ENCODE data around the gene RPL12. TPM values are rescaled to one million over a fixed set of nuclear protein-coding genes. Genes with fewer than 3 reads are reported as not detected.
A peak's percentile ranks its signal among the peaks of the same experiment; 100 is the strongest.

Gene RPL12
- total RNA-seq = 1,060 TPM
- long read RNA-seq, transcript RPL12-201 (7 exons, 633 nt) = major isoform, 185 of 217 reads
- long read RNA-seq, transcript RPL12-204 (7 exons, 864 nt) = minor isoform, 5 of 217 reads
- long read RNA-seq, partial matches to known transcripts = 18 of 217 reads
- long read RNA-seq, other reads (novel, unspliced or antisense) = 7 of 217 reads

DNA sequence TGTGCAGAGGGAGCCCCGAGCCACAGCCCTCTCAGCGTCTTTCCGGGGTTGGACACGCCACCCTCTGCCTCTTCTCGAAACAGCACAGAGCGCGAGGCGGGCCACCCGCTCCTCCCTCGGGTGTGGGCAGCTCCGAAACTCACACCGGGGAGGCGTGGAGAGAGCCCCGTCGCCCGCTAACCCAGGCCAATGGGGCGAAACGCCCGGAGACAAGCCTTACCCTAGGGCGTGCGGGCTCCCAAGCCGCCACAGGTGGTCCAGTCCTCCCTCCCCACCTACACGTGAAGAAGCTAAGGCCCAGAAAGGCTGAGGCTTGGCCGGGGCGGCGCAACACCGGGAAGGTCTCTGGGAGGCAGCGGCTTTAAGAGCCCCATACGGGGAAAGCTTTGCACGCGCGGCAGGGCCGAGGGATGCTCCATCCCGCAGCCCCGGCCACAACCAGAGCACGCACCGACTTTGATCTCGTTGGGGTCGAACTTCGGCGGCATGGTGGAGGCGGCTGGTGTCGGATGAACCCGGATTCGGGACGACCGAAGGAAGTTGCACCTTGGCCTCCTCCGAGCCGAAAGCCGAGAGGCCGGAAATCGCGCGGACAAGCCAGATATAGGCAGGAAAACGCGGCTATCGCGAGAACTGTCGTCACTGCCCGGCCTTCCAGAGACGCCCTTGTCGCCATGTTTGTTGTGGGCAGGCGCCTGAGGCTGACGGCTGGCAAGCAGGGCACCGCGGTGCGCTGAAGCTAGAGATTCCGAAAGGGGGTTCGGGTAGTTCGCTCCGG, at the start of gene RPL12, which contains the start of gene LRSAM1:
RPL12 (minus strand) TSS at position 577 of the 778 bp plus-strand sequence; CDS start at position 488, 89 bp downstream.
LRSAM1 (plus strand) TSS at position 681 of the 778 bp plus-strand sequence. CDS start 3,018 bp downstream, outside the sequence.
- peak; percentile 99 for DNase-seq (ENCODE audit: low spot score)

DNA sequence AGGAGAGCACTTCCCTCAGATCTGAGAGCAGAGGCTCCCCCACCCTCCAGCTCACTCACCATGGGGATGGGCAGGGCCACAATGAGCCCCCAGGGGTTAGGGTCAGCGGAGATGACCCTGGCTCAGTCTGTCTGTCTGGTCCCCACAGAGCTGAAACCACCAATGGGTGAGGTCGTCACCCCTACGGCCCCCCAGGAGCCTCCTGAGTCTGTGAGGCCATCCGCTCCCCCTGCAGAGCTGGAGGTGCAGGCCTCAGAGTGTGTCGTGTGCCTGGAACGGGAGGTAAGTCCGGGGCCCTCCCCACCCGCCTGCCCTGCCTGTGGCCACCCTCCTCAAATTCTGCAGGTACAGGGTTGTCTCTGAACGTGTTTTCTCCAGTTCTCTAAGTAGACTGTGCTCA, 49.7 kb upstream of the RPL12 start:
- DNase-seq (ENCODE audit: low spot score) = no peak

DNA sequence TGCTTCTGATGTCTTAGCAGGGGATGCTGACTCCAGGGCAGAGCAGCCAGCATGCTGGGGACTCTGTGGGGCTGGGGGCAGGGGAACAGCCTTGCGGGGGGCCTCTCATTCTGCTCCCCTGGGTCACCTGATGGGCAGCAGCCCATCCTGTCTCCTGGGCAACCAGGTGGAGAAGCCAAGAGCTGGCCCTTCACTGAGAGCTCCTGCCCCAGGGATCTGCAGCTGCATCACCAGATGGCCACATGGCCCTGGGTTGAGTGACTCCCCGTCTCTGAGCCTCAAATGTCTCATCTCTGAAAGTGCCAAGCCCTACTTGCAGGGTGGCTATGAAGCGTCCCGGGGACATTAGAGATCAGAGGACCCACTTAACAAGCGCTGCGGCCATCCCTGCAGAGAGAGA, 49.2 kb upstream of the RPL12 start:
- DNase-seq (ENCODE audit: low spot score) = no peak

DNA sequence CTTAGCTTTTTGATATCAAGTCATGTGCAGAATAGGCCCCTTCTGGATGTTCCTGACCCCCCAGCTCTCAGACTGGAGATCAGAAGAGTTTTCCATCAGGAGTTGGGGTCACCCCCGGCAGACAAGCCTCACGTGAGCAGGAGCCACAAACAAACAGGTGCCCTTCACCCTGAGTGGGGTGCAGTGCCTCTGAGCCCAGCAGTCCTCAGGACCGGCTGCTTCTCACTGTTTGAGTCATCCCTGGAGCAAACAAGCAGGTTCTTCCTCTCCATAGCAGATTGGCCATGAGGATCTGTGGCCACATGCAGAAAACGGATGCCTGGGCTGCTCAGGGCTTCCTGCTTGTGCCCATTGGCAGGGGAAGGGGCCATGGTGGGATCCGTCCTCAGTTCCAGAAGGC, 47.1 kb upstream of the RPL12 start:
- no peak for DNase-seq (ENCODE audit: low spot score)

DNA sequence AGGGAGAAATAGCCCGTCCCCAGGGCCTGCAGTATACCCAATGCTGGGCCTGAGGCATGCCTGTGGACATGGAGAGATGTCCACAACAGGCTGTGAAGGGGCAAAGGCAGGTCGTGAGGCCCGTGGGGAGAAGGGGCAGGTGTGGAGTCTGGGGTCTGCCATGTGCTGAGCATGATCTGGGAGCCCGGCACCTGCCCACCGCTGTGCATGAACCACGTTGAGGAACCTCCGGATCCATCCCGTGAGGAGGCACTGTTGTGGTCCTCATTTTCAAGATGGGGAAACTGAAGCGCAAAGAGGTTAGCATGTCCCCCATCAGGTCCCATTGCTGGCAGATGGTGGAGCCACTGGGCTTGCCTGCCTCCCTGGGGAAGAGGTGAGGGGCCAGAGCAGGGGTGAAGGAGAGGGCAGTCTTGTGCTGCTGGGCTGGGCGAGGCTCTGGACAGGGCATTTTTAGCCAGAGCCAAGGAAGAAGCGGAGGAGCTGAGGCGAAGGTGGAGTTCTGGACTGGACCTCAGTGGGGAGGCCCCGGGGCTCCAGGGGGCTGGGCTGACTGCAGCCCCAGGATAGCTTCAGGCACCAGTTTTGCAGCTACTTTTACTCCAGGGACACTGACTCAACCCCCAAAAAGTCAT, 46.6 kb upstream of the RPL12 start:
- DNase-seq (ENCODE audit: low spot score) = no peak

DNA sequence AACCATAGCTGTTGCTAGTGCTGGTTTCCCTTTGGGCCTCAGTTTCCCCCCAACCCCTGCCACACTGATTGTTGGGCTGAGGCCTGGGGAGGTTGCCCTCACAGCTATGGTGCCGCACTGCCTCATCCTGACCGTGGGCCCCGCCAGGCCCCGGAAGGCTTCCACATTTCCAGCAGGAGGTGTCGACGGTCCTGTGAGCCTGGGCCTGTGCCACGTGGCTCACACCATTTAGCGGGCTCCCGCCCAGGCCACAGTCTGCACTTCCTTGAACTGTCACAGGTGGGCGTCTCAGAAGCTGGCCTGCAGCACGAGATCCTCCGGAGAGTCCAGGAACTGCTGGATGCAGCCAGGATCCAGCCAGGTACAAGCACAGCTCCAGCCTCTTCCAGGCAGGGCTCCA, 45.8 kb upstream of the RPL12 start:
- no peak for DNase-seq (ENCODE audit: low spot score)

DNA sequence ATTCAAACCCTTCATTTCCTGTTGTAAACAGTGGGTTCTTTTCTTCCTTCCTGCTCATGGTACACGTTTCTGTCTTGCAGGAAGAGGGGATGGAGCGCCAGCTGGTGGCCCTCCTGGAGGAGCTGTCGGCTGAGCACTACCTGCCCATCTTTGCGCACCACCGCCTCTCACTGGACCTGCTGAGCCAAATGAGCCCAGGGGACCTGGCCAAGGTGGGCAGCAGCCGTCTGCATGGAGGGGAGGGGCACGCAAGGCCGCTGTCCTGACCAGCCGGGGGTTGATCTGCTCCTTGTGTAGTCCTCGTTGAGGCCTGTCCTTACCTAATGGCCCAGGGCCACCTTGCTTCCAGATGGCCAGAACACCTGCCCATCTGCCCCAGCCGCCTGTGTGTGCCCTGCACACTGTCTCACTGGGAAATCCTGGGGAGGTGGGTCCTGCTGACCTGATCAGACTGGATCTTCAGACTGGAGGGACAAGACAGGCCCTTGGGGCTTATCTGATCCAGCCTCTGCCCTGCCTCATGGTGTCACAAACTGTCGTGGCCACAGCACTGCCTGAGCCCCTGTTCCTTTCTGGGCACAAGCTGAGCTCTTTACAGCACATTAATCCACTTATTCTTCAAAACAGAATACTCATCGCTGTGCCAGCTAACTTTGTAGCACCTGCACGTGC, 44.8 kb upstream of the RPL12 start:
- no peak for DNase-seq (ENCODE audit: low spot score)

DNA sequence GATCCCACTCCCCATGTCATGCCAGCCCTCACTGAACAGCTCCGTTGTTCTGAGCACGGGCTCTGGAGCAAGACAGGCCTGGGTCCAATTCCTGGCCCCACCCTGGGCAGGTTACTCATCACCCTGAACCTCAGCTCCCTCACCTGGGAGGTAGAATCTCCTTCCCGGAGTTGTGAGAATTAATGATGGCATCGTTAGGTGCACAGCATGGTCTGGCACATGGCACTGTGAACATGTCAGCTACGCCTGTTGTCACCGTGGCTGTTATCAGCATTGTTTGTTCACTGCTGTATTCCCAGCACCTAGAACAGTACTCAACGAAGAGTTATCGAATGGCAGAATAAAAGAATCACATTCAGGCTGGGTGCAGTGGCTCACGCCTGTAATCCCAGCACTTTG, 43.1 kb upstream of the RPL12 start:
- DNase-seq (ENCODE audit: low spot score) = no peak

DNA sequence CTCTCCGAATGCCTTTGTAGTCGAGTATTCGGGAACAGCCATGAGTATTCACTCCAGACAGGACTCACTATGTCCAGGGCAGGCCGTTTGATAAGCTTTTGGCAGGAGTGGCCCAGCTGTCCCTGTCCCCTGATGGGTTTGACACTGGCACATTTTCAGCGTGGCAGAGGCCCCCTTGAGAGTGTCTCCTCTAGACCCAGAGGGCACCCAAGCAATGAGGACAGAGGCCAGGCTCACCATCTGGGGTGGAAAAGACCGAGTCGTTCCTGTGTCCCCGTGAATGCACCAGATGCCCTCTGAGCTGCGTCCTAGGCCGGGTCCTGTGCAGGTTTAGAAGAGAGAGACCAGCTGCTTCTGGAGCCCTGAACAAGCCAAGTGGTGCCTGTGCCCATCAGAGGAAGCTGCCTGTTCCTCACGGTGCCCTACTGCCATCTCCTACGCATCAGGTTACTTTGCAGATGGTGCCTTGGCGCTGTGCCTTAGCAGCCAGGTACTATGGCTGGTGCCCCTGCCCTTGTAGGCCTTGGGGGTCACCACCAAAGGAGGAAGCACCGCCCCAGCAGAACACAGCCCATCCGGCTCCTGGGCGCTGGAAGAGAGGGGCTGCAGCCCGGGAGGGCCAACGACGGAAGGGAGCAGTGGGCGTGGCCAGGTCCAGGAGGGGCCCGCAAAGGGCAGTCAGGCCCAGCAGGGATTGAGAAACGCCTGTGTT, 42.5 kb upstream of the RPL12 start:
- DNase-seq (ENCODE audit: low spot score) = no peak

DNA sequence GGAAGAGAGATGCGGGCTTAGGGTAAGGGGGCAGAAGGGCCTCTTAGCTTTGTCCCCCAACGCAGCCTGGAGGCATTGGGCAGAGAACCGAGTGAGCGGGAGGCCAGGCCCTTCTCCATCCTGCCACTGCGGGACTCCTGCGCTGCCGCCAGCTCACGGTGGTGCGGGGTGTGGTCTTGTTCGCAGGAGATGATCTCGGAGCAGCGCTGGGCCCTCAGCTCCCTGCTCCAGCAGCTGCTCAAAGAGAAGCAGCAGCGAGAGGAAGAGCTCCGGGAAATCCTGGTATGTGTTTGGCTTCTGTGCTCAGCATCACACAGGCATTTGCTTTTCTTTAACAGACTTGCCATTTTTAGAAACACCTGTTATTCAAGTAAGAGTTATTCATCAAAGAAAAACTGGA, 41.4 kb upstream of the RPL12 start:
- no peak for DNase-seq (ENCODE audit: low spot score)

DNA sequence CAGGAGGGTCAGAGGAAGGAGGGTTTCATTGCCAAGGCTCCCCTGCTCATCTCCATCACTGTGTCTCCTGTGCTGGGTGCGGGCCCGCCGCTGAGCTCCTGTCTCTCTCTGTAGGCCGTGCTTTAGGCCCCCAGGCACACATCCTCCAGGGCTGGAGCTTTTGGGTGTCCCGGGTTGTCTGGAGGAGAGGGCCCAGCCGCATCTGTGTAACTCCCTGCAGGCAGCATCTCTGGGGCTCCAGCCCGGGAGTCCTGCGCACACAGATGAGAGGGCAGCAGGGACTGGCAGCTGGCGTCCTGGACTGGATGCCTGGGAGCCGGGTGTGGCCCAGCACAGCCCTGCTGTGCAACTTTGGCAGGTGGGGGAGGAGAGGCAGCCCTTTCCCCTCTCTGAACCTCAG, 40.3 kb upstream of the RPL12 start:
- no peak for DNase-seq (ENCODE audit: low spot score)

DNA sequence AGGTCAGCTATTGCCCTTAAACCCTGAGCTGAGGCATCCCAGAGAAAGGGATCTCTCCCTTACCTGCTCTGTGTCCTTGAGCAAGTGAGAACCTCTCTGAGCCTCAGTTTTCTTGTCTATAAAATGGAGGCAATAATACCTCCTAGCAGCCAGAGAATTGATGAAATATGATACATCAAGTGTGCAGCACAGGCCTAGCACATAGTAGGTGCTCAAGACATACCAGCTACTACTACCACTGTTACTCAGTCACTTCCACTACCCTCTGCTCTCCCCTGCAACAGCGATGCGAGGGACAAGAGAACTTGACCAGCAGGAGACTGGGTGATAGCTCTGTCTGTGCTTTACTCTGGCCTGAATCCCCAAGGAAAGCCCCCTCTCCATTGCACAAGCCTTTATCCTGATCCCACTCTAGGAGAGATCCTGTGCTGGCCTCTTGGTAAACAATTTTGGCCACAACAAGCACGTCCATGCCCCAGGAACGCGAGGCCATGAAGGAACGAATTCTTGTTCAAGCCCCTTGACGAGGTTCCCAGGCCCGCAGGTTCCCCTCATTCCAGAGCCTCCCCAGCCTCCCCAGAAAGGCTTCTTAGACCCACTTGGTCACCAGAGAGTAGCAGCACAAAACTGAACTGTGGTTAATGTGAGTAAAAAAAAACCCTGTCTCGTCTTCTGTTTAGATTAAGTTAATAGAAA, 39.5 kb upstream of the RPL12 start:
- DNase-seq (ENCODE audit: low spot score) = no peak

DNA sequence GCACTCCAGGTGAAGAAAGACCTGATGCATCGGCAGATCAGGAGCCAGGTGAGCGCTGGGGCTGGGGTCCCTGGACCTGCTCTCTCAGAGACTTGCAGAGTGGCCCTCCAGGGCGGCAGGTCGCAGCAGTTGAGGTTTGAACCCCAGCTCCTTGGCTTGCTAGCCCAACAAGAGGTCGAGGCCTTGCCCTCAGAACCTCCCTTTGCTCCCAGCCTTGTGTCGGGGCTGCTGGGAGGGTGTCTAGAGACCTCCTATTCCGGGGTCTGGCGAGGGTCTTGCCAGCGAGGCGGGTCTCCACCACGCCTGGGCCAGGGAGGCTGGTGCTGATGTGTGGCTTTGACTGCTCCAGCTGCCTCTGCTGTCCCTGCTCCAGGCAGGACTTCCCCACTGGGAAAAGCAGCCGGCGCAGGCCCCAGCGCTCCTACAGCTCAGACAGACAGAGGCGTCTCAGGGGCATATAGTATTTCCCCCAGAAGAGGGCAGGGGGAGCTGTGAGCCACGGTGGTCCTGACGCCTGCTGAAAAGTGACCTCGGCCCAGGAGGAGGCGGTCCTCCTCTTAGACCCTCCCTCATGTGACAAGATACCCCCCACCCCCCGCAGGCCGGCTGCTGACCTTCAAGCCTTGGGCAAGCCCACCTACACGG, 38.4 kb upstream of the RPL12 start:
- DNase-seq (ENCODE audit: low spot score) = no peak

DNA sequence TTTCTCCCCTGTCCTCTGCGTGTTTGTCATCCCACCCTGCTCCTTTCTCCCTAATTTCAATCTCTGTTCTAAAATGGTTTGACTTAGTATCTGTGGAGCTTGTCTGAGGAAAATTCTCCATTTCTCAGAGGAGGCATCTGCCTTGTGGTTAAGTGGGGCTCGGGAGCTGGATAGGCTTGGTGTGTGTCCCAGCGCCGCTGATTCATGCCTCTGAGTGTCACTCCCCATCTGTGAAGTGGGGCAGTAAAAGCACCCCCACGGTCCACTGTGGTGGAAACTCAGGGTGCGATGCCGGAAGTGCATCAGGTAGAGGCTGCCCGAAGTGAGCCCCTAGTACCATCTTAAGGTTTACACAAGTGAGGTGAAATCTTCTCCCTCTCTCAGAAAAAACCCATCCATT, 37.7 kb upstream of the RPL12 start:
- DNase-seq (ENCODE audit: low spot score) = no peak

DNA sequence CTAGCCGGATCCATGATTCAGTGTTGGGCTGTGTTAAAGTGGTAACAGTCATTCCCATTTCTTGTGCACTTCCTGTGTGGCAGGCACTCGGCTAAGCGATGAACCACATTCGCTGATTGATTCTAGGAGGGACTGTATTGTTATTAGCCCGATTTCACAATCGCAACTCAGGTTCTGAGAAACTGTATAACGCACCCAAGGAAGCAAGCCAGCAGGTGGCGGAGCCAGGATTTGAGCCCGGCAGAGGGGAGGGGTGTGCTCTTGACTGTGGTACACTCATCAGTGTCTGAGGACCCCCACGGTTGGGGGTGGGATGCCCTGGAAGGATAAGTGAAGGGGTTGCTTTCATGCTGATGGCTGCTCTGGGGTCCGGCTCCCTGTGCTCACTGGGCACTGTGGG, 34.8 kb upstream of the RPL12 start:
- DNase-seq (ENCODE audit: low spot score) = no peak

DNA sequence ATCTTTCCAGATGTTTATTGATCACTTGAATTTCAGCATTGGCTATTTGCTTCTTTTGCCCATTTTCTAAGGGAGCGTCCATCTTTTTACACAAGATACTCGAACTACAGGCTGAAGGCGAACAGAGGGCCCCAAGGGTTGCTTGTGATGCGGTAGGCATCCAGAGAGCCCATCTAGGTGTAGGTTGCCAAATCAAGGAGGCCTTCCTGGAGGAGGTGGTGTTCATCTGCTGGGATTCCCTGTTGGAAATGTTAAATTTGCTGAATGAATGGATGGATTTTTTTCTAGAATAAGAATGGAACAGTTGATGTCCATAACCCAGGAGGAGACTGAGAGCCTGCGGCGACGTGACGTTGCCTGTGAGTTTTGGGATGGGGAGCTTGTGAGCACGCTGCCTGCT, 31.5 kb upstream of the RPL12 start:
- DNase-seq (ENCODE audit: low spot score) = no peak

DNA sequence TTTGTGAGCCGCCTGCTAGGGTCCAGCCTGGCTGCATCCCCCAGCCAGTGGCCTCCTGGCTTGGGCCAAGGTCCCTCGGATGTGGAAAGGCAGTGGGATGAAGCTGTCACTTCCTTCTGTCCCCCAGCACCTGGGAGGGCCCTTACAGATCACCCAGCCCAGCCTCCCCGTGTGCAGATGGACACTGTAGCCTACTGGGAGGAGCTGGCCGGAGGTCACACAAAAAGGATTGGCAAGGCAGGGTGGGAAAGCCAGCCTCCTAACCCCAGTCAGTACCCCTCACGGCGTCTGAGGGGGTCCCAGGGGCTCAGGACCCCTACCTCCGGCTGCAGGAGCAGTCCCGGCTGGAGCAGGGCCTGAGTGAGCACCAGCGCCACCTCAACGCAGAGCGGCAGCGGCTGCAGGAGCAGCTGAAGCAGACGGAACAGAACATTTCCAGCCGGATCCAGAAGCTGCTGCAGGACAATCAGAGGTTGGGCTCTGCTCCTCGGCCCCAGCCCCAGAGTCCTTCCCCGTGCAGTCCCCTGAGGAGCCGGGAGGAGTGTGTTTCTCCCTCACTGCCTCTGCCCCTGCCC, 28.4 kb upstream of the RPL12 start:
- no peak for DNase-seq (ENCODE audit: low spot score)

DNA sequence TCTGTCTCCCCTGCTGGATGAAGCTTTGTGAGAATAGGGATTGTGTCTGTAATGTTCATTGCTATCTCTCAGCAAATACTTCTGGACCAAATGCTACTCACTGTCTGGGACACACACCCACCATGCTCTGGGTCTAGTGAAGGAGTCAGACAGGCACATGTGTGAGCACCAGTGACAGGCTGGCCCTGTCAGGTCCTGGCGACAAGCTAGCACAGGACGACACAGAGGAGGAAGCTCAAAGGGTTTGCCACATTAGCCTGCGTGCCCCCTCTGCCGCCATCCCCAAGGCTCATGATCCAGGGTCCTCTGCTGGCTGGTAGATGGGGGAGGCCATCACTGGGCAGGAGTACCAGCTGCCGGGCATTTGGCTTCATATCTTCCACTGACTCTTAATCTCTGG, 23.4 kb upstream of the RPL12 start:
- no peak for DNase-seq (ENCODE audit: low spot score)

DNA sequence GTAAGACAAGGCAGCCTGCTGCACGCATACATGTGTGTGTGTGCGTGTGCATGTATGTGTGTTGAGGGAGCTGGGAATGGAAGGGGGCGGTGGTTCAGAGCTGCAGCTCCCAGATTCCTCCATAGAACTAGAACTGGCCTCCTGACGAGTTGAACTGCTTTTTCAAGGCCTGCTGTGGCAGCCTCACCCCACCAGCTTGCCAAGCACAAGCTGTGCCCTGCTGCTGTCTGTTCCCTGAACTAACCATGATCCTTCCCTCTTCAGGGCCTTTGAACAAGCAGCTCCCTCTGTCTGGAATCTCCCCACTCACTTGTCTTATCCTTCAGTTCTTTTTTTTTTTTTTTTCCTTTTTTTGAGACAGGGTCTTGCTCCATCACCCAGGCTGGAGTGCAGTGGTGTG, 22.7 kb upstream of the RPL12 start:
- no peak for DNase-seq (ENCODE audit: low spot score)

DNA sequence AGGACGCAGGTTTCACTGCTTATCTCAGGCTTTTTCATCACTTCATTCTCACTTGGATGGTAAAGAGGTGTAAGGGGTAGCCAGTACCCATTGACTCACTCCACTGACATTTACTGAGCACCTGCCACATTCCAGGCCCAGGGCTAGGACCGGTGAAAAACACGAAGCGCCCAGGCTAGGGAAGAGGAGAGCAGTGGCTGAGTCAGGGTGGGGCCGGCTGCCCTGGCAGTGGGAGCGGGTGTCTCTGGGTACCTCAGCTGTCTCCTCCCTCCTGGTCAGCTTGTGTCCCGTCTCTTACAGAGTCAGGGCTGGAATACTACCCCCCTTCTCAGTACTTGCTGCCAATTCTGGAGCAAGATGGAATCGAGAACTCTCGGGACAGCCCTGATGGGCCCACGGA, 22.3 kb upstream of the RPL12 start:
- DNase-seq (ENCODE audit: low spot score) = no peak
